Germinal center (tissue), 1 donor: ENCODE data around the gene SUGCT.
"Not testable (repeated sequence)": the region's sequence is repeated elsewhere in the genome, so short reads cannot be mapped to it uniquely, and the experiment has no call there.

Experiments used
- DNase-seq: peaks from one replicate; pipeline ENCODE4 v3.0.0; 2012; ENCODE audit warnings: mixed read lengths, low spot score

Gene SUGCT

DNA sequence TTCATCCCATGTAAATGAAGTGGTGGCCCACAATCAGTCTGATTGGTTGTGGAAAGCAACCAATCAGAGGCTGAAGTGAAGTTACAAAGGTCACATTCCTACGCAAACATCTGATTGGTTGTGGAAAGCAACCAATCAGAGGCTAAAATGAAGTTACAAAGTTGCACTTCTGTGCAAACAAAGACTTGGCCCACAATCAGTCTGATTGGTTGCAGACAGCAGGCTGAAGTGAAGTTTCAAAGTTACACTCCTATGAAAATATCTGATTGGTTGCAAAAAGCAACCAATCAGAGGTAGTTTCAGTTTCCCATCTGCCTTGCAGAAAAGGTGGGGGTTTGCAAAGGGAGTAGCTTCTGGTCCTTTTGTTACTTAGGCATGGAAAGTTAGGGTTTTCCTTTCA is 492.6 kb downstream of the SUGCT start:
- DNase-seq, result not testable (repeated sequence)

DNA sequence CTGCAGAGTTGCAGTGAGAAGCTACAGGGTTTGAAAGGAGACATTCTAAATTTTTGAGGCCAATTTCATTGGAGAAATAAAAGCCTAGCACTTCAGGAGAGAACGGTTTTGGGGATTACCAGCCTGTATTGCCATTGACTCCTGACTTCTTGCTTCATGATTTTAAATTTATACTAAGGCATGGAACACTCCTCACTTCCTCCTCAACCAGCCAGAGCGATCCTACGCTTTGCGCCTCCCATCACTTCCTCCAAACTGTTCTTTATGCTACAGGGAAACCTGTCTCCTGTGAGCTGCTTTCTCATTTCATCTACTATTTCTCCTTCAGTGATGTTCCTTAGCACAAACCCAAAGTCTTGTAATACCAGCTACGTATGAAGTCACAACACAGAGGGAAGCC is 495.1 kb downstream of the SUGCT start:
- DNase-seq, result no peak

DNA sequence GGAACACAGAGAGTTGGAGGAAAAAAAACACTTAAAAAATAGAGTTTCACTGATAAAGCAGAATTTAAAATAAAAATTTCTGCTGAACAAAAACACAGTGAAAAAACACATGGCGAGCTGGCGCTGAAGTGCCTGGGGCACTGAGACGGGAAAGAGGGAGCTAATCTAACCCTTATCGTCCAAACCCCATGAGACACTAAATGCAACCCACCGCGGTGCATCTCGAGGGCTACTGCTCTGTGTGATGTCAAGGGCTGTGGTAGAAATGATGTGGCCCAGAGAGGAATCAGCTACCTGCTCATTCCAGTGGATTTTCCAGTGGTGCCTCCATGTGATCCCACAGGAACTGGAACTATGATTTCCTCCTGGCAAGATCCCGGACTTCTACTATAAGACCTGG is 499.3 kb downstream of the SUGCT start:
- no peak for DNase-seq

DNA sequence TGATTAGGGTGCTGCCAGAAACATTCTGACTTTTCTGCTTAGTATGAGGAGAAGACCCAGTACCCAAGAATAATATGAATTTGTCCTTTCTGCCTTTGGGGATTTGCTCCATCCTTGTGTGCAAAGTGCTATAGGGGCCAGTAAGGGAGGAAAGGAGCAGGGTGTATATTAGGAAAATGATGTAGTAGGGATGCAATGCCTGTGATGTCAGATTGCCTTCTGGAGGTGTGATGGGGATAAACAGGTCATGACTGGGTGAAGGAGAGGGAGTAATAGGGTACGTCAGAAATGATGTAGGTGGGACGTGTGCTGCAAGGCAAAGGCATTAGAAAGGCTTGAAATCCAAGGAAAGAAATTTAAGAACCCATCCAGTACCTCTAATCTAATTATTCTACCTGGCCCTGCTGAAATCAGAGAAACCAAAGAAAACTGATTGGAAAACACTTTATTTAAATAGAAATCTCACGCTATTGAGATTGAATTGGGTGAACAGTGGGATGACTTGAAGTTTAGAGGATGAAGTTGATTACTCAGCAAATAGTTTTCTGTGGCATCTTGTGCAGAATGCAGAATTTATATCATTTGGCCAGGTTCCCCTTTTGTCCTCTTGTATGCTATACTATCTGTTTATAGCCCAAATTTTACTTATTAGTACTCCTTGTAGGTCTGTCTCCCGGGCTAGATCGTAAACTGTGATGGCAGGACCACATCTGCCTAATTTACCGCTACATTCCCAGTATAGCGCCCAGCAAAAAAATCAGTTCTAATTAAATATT is 503.9 kb downstream of the SUGCT start:
- DNase-seq, result no peak

DNA sequence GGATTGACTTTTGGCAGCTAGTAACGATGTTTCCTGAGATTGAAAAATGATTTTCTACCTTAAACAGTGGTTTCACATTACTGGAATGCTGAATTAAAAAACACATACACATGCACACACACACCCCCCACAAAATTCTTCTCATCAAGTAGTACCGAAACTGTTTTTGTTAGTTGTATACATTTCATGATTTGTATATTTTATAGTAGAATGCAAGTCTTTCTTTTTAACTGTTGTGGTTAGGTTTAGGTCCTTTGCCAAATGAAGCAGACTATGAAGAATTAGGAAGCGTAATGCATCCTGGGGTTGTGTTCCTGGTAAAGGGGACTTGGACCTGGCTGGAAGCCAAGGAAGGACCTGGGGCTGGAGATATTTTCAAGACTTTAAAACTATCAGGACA is 505.8 kb downstream of the SUGCT start:
- no peak for DNase-seq

DNA sequence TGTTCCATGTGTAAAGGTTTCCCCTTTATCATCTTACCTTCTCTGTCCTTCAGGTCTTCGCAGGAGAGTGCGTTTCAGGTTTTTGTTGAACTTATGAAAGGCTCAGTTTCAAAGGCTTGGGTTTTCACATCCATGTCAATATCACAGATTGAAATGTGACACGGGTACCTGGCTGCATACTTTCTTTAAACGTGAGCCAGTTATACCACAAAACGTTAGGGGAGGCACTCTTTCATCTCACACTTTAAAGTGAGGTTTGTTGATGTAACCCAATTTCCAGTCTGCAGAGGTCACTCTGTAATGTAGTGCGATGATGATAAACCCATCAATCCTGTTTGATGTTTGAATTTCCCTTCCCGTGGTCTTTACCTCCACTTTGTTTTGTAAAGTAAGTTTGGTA is 506.9 kb downstream of the SUGCT start:
- no peak for DNase-seq

DNA sequence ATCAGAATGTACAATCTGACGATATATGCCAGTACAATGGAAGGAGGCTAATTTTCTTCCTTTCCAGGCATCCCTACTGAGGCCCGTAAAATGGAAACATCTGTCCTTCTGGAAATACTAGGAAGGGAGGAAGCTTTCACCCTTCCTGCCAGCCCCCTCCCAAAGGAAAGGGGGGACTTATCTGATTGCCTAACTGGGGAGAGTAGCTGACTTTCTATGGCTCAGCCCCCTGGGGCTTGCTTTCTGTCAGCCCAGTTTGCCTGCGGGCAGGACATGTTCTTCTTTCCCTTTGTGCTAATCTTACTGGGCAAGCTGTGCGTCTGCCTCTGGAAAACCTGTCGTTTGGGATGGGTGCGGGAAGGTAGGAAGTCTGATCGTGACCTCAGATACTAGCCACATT is 508.9 kb downstream of the SUGCT start:
- no peak for DNase-seq

DNA sequence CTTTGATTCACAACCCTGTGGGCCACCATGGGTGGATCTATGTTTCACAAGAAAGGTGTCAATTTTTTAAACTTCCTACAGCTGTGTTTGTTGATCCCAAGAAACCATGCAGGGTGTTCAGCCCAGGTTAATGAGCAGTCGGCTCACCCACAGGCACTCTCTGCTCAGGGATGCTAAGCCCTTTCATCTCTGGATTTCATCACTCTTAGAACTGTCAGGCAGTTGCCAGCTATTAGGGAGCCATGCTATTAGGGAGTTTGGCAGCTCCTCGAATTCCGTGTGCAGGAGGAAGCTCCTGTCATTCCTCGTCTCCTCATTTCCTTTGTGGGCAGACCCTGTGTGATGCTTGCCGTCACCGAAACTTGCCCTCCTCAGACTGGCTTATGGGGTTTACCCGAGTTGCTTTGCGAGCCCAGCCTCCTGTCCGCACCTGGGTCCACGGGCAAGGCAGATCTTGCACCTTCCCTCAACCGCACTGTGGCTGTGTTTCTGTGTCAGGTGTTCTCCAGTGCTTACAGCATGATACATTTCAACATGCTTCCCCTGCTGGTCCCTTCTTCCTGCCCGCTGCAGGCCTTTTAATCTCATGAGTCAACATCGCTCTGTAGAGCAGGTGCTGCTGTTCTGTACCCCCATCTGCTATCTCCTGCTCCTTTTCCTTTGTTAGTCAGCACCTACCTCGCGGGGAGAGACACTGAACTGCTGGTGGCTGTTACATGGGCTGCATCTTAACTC is 509.8 kb downstream of the SUGCT start:
- DNase-seq, result peak; percentile 4

DNA sequence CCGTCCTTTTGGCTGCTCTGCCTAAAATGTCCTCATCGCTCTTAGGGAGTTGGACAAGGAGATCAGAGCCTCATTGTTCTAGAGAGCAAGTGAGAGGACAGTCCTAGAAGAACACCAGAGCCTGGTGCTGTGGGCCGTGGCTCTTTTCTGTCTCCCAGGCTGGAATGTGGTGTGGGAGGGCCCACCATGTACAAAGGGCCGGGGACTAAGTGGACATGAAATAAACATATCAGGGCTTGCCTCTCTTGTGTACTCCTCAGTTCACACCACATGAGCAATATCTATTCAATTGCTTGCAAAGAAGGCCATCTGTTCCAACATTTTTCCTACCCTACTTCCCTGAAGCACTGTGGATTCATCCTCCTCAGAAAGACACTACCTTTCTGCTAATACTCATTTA is 510.4 kb downstream of the SUGCT start:
- DNase-seq, result no peak

DNA sequence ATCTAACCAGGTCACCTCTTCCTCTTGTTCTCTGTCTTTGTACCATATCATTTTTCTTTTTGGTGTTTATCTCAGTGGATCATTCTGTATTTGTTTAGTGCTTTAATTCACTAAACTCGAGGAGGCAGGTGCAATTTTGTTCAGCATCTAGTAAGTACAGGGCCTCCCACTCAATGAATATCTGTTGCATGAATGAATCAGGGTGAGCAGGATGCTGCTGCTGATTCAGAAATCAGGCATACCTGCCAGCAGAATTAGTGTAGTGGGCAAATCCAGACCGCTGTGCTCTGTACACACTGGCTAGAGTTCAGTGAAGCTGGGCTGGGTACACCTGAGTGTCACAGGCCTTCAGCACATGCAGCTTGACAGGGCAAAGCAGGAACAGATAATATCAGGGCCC is 511.9 kb downstream of the SUGCT start:
- no peak for DNase-seq

DNA sequence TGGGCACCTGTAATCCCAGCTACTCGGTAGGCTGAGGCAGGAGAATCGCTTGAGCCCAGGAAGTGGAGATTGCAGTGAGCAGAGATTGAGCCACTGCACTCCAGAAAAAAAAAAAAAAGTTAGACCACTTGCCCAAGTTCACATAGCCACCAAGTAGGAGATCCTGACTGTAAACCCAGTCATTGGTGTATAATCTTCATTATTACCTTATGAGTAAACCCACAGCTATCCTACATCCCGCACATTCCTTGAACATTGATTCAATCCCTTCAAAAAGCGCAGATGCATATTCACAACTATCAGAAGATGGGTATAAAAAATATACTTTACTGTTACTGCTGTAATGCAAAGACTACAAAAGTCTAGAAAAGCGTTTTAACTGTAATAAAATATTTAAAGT is 512.9 kb downstream of the SUGCT start:
- DNase-seq, result no peak

DNA sequence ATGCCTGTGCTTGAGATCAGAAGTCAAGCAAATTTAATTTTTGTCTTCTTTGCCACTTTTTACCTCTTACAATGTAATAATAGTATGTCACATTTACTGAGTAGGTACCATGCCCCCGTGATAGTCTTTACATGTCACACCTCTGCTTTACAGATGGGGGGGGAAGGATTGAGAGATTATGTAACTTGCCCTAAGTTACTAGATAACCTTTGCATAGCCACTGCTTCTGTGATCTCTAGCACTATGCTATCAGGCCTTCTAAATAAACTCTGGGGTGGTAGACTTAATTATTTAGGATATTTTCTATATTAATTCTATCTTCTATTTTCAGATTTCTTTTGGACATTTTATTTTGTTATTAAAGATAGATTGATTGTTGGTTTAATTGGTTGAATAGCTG is 514.4 kb downstream of the SUGCT start:
- DNase-seq, result no peak

DNA sequence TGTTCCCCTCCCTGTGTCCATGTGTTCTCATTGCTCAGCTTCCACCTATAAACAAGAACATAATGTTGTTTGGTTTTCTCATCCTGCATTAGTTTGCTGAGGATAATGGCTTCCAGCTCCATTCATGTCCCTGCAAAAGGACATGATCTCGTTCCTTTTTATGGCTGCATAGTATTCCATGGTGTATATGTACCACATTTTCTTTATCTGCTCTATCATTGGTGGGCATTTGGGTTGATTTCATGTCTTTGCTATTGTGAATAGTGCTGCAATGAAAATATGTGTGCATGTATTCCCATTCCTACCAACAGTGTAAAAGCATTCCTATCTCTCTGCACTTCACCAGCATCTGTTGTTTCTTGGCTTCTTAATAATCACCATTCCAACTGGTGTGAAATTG is 516.1 kb downstream of the SUGCT start:
- not testable (repeated sequence) for DNase-seq

DNA sequence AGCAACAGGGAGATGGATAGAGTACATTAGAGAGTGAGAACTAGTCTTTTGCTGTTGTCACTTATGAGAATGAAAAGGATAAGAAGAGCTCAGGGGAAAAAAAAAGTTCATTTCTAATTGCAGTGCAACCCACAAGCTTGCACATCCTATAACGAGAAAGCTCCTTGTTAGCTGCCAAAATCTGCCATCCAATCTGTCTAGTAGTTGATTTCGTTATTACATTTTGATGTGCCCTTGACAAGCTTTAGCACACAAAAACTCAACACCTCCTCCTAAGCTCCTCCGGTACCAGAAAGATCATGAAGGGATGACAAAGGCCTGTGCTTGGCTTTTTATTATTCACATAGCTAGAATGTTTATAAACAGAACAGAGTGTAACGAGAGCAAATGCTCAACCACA is 519.4 kb downstream of the SUGCT start:
- DNase-seq, result no peak

DNA sequence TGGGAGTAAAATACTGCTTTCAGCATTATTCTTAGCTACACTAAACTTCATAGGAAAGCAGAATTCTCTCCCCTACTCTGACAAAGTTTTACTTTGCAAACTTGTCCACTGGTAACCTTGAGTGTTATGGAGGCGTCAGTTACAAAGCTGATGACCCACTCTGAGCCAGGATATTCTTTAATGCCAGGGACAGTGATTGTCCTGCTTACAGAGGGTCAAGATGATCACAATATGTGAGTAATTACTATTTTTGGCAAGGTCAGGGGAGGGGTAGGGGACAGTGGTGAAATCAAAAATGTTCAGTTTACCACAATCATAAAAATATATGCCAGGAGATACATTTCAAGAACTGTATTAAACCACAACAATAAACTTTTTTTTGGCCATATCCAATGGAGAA is 520.6 kb downstream of the SUGCT start:
- no peak for DNase-seq

DNA sequence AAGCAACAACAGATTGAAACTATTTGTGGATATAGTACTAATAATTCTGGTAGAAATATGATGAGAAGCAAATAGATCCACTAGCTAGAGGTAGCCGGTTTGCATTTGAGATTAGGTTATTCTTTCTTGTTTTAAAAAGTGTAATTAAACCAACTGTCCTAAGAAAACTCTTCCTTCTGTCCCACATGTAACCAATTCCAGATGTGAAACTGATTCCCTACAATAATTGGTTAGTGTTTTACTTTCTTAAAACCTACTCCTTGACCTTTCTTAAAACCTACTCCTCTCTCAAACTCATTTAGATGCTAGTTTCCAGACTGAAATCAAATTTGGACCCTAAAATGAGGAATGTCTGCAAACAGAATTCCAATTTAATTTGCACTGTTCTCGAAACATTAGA is 521.5 kb downstream of the SUGCT start:
- no peak for DNase-seq

DNA sequence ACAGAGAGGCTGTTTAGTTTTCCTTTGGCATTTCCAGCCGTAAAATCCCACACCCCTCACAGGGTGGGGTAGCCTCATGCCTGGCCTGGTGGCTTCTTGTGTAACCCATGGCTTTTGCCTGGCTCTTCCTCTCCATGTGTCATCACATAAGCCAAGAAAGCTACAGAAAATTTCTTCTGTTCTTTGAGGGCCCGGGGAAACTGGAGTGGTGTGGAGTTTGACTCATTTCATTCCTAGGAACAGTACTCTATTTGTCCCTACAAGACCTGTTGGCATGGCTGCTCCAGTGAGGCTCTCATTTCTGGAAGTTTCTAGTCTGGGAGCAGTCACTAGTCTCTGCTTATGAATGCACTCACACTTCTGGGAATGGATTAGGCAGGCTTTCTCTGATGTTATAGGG is 523.9 kb downstream of the SUGCT start:
- no peak for DNase-seq

DNA sequence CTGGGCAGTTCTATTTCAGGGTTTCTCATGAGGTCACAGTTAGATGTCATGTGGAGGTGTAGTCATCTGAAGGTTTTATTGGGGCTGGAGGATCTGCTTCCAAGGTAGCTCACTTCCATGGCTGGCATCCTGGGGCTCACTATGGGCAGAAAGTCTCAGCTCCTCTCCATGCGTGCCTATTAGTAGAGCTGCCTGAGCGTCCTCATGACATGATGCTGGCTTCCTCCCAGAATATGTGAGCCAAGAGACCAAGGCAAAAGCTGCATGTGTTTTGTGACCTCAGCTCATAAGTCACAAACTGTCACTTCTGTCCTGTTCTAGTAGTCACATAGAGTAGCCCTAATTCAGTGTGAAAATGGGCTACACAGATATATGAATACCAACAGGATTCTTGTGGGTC is 524.4 kb downstream of the SUGCT start:
- no peak for DNase-seq

DNA sequence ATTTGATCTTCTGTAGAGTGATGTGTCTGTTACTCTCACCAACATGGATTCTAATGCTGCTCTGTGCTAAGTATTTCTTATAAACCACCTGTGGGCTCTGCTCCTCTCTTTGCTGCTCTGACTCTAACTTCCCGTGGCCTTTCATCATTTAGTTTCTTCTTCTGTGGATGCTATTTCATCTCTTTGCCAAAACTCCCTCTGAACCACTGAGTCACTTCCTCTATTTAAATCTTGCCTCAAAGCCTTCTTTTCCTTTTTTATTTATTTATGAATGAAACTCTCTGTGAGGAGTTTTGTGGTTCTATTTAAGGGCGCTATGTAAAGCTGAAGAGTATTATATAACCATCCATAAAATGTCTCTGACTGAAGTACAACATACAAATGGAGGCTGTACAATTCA is 538.5 kb downstream of the SUGCT start:
- no peak for DNase-seq

DNA sequence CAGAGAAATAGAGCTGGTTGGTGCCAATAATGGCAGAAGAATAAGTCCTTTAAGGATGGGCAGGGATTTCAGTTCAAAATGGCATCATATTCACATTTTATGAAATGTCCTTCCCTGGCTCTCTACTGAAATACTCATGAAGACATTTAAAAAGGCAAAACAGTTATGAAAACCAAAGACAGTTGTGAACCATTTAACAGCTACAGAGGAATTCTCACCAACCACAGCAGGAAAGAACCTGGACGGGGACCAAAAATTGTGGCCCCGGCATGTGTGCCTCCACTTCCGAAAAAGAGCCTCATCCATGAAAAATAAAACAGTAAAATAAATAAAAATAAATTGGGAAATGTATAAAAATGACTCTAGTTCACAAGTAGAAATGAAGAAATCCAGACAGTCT is 539.5 kb downstream of the SUGCT start:
- DNase-seq, result no peak

DNA sequence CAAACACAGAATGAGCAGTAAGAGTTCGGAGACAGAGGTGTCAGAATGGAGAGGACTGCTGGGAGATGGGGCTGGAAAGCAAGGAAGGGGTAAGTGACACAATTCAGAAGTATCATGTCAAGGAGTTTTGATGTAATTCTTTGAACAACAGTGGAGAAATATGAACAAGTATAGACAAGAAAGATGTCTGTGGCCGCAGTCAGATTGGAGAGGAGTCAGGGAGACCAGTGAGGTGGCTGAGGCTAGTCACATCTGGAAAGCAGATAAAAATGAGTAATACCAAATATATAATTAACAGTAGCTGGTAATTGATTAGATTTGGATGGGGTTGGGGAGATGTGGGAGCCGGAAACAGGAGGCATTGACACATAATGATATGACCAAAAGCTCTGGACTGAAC is 540.9 kb downstream of the SUGCT start:
- no peak for DNase-seq

DNA sequence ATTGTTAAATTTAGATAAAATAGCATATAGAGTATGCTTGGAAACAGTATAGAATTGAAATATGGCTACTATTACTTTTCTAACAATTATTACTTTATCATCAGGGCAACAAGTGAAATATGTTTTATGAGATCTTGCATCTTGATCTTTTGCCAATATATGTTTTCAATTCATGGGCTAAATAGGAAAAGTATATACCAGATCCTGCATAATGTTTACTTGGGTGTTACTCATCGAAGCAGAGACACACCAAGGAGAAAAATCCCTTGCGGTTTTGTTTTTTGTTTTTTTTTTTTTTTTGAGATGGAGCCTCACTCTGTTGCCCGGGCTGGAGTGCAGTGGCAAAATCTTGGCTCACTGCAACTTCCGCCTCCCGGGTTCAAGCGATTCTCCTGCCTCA is 541.4 kb downstream of the SUGCT start:
- no peak for DNase-seq

DNA sequence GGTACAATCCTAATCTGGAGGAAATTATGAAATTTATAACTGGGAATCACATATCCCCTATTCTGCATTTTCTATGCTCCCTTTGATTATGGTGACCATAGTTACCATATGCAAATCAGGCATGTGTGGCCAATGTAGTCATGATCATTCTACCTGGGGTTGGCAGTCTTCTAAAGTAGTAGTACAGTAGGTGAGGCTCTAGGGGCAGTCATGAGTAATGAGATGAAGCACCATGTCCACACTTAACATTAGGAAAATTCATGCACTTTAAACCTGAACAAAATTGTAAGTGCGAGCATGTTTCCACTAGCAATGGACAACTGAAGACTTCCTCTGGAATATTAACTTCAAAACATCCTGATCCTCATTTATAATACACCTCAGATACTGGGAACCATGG is 545.9 kb downstream of the SUGCT start:
- peak; percentile 47 for DNase-seq

DNA sequence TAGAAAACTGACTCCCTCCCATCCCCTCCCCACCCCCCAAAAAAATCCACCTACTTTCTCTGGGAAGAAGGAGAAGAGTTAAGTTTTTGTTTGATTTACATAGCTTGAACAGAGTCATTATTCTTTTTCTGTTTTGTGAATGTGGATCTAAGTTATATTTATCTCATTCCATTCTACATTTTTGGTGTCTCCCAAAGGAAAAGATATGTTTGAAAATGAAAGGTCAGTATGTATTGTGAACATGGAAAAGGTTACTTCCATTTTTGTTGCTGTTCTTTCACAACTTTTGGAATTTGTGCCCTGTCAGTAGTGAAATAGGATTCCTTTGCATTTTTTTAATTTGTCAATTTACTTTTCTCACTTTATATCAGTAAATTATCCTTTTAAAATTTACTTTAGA is 547.9 kb downstream of the SUGCT start:
- DNase-seq, result no peak
